GM19467 (cell line): ENCODE data around the gene NRDC.
"Not testable (repeated sequence)": the region's sequence is repeated elsewhere in the genome, so short reads cannot be mapped to it uniquely, and the experiment has no call there.

Experiments used
- ATAC-seq: cut with Tn5 transposase; IDR thresholded peaks from one replicate; pipeline ENCODE4 v1.9.1; 2021; ENCODE audit warnings: mild to moderate bottlenecking, moderate library complexity; ENCODE audit not compliant: unreplicated experiment

The NRDC gene

GRCh38 chr1:51894748-51895147, 16.2 kb upstream of the NRDC start:
- ATAC-seq: not testable (repeated sequence)

- no peak for ATAC-seq
These were observed 265 bp downstream of the NRDC start for GRCh38 chr1:51878308-51878615.

- peak; percentile 2 for ATAC-seq
These were observed 856 bp downstream of the NRDC start for GRCh38 chr1:51877434-51878307.

- no peak for ATAC-seq
These were observed 2.7 kb downstream of the NRDC start for GRCh38 chr1:51875836-51876235.

- ATAC-seq: no peak
These were observed 3.2 kb downstream of the NRDC start for GRCh38 chr1:51875291-51875772.

GRCh38 chr1:51873270-51873669, 5.3 kb downstream of the NRDC start:
- not testable (repeated sequence) for ATAC-seq

- ATAC-seq: no peak
These were observed 7.1 kb downstream of the NRDC start for GRCh38 chr1:51871351-51871975.

GRCh38 chr1:51870603-51871350, 7.8 kb downstream of the NRDC start:
- ATAC-seq: no peak

GRCh38 chr1:51867479-51868232, 10.9 kb downstream of the NRDC start:
- no peak for ATAC-seq

- no peak for ATAC-seq
These were observed 15.1 kb downstream of the NRDC start for GRCh38 chr1:51863384-51863783.

GRCh38 chr1:51861669-51862068, 16.9 kb downstream of the NRDC start:
- no peak for ATAC-seq

GRCh38 chr1:51859735-51860134, 18.8 kb downstream of the NRDC start:
- no peak for ATAC-seq

GRCh38 chr1:51859333-51859732, 19.2 kb downstream of the NRDC start:
- ATAC-seq: no peak

- no peak for ATAC-seq
These were observed 19.6 kb downstream of the NRDC start for GRCh38 chr1:51858892-51859291.

GRCh38 chr1:51856745-51857144, 21.8 kb downstream of the NRDC start:
- no peak for ATAC-seq

GRCh38 chr1:51855624-51856023, 22.9 kb downstream of the NRDC start:
- no peak for ATAC-seq

- no peak for ATAC-seq
These were observed 25.2 kb downstream of the NRDC start for GRCh38 chr1:51853360-51853759.

- ATAC-seq: no peak
These were observed 26.6 kb downstream of the NRDC start for GRCh38 chr1:51851882-51852396.

GRCh38 chr1:51850420-51851223, 27.9 kb downstream of the NRDC start:
- no peak for ATAC-seq
